PFSK-1 (cell line): ENCODE data around the gene WDR20.

Experiments
- FOXP2 ChIP-seq: optimal IDR thresholded peaks from 2 replicates; pipeline ENCODE3; 2011; ENCODE audit warnings: borderline replicate concordance, control low read depth, inconsistent platforms; ENCODE audit not compliant: insufficient read depth; ENCODE audit errors: extremely low read length, extremely low read depth
- POLR2AphosphoS5 ChIP-seq: IDR thresholded peaks from 2 replicates; pipeline ENCODE4 v1.6.1; 2012; ENCODE audit warnings: low read depth, mild to moderate bottlenecking, control low read depth, low read length, moderate library complexity
- TAF1 ChIP-seq: IDR thresholded peaks from 2 replicates; pipeline ENCODE4 v1.6.1; 2012; ENCODE audit warnings: low read length, control low read depth, borderline replicate concordance; ENCODE audit not compliant: insufficient read depth
- TF ChIP-seq, protein P1 (sequence below), 2 experiments: IDR thresholded peaks; 2 replicates each; pipeline versions ENCODE4 v1.6.1 to v1.8.0; 2011 to 2012; ENCODE audit warnings: low read depth in 2 of 2, low read length in 2 of 2, control low read depth in 1 of 2, inconsistent platforms in 1 of 2, mild to moderate bottlenecking in 1 of 2, moderate library complexity in 1 of 2; ENCODE audit not compliant: insufficient read depth in 1 of 2

DNA sequence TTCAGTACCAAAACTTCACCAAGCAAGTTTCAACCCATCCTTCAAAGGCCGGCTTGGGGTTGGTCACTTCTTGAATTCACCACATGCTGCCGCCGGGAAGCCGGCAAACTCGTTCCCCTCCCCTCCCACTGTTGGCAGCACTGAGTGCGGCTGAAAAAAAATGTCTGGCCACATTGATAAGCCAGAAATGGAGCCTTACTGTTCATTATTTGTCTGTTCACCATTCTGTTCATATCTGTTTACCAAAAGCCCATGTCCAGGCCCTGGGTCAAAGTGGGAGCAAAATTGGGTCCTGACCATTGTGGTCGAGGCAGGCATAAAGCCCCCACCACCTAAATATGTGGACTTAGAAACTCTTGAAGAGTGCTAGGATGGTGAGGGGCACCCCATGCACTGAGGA lies 45.6 kb upstream of the WDR20 start:
- TF ChIP-seq TAF1: no peak
- no peak for TF ChIP-seq POLR2AphosphoS5
- no peak for TF ChIP-seq FOXP2
- TF ChIP-seq, protein P1, sequence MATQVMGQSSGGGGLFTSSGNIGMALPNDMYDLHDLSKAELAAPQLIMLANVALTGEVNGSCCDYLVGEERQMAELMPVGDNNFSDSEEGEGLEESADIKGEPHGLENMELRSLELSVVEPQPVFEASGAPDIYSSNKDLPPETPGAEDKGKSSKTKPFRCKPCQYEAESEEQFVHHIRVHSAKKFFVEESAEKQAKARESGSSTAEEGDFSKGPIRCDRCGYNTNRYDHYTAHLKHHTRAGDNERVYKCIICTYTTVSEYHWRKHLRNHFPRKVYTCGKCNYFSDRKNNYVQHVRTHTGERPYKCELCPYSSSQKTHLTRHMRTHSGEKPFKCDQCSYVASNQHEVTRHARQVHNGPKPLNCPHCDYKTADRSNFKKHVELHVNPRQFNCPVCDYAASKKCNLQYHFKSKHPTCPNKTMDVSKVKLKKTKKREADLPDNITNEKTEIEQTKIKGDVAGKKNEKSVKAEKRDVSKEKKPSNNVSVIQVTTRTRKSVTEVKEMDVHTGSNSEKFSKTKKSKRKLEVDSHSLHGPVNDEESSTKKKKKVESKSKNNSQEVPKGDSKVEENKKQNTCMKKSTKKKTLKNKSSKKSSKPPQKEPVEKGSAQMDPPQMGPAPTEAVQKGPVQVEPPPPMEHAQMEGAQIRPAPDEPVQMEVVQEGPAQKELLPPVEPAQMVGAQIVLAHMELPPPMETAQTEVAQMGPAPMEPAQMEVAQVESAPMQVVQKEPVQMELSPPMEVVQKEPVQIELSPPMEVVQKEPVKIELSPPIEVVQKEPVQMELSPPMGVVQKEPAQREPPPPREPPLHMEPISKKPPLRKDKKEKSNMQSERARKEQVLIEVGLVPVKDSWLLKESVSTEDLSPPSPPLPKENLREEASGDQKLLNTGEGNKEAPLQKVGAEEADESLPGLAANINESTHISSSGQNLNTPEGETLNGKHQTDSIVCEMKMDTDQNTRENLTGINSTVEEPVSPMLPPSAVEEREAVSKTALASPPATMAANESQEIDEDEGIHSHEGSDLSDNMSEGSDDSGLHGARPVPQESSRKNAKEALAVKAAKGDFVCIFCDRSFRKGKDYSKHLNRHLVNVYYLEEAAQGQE (IDR thresholded peaks at IDR 0.05; ENCODE audit: insufficient read depth in 1 of 2, low read depth in 2 of 2, low read length in 2 of 2): no peak
